HepG2 (cell line): ENCODE results near the gene JADE2. TPM values are rescaled to one million over a fixed set of nuclear protein-coding genes. Genes with fewer than 3 reads are reported as not detected.

Experiments used
- AHR ChIP-seq: IDR thresholded peaks from 2 replicates; pipeline ENCODE4 v1.6.1; 2018; ENCODE audit warnings: missing genetic modification reagents, missing compliant biosample characterization
- ESRRA ChIP-seq: sonication (generic); formaldehyde crosslinking; IDR thresholded peaks from 2 replicates; pipeline ENCODE4 v1.5.1; 2020; ENCODE audit warnings: mild to moderate bottlenecking, low read depth, missing genetic modification reagents
- FOXO1 ChIP-seq: sonication (generic); formaldehyde crosslinking; IDR thresholded peaks from 2 replicates; pipeline ENCODE4 v1.4.0; 2020; ENCODE audit warnings: missing genetic modification reagents
- FUBP1 ChIP-seq: sonication (generic); formaldehyde crosslinking; IDR thresholded peaks from 2 replicates; pipeline ENCODE4 v1.5.1; 2020; ENCODE audit warnings: missing genetic modification reagents, mild to moderate bottlenecking, borderline replicate concordance
- KDM4B ChIP-seq: sonication (generic); formaldehyde crosslinking; IDR thresholded peaks from 2 replicates; pipeline ENCODE4 v1.4.0; 2020; ENCODE audit warnings: missing genetic modification reagents
- KLF12 ChIP-seq: sonication (generic); formaldehyde crosslinking; IDR thresholded peaks from 2 replicates; pipeline ENCODE4 v1.4.0; 2020; ENCODE audit warnings: missing genetic modification reagents, borderline replicate concordance
- MAZ ChIP-seq, 2 experiments: sonication (generic) in 1 of 2; formaldehyde crosslinking in 1 of 2; IDR thresholded peaks; 2 replicates each; pipeline versions ENCODE4 v1.5.0 to v1.6.1; 2012 to 2020; ENCODE audit warnings: low read depth in 2 of 2, mild to moderate bottlenecking in 2 of 2, borderline replicate concordance in 1 of 2, improper control_type of control experiment in 1 of 2, low read length in 1 of 2, missing genetic modification reagents in 1 of 2, moderate library complexity in 1 of 2
- REPIN1 ChIP-seq: sonication (generic); formaldehyde crosslinking; IDR thresholded peaks from 2 replicates; pipeline ENCODE4 v1.8.0; 2022; ENCODE audit warnings: missing genetic modification reagents, low read depth, mild to moderate bottlenecking, borderline replicate concordance
- ZFP36L1 ChIP-seq: sonication (generic); formaldehyde crosslinking; IDR thresholded peaks from 2 replicates; pipeline ENCODE4 v1.8.0; 2022; ENCODE audit warnings: mild to moderate bottlenecking, missing genetic modification reagents, moderate library complexity
- ZHX1 ChIP-seq: sonication (generic); formaldehyde crosslinking; IDR thresholded peaks from 2 replicates; pipeline ENCODE4 v1.8.1; 2022; ENCODE audit warnings: low read depth, mild to moderate bottlenecking, missing genetic modification reagents
- ZNF292 ChIP-seq: sonication (generic); formaldehyde crosslinking; IDR thresholded peaks from 2 replicates; pipeline ENCODE4 v1.8.1; 2022; ENCODE audit warnings: mild to moderate bottlenecking, low read depth, missing genetic modification reagents, borderline replicate concordance
- ZNF407 ChIP-seq: sonication (generic); formaldehyde crosslinking; IDR thresholded peaks from one replicate; pipeline ENCODE4 v1.5.1; 2020; ENCODE audit warnings: mild to moderate bottlenecking, missing genetic modification reagents; ENCODE audit errors: not compliant biosample characterization
- ZNF430 ChIP-seq: sonication (generic); formaldehyde crosslinking; IDR thresholded peaks from 2 replicates; pipeline ENCODE4 v1.9.0; 2021; ENCODE audit warnings: mild to moderate bottlenecking, missing genetic modification reagents
- polyA plus RNA-seq, 8 experiments: library from polyadenylated mRNA; depleted of rRNA in 3 of 8; stranded (reverse) in 7 of 8; unstranded in 1 of 8; fragments of >200 nt; fragmentation: Illumina TruSeq in 4 of 8; extraction: Trizol in 4 of 8; gene quantifications; 2 replicates each; pipeline versions ENCODE4 v1.2.1 to v1.2.3, GENCODE V29; 2011 to 2016; ENCODE audit warnings: low read depth in 4 of 8, missing spikeins in 1 of 8, mixed read lengths in 1 of 8; ENCODE audit not compliant: insufficient read depth in 1 of 8
- total RNA-seq, 5 experiments: library from RNA; depleted of rRNA; stranded (reverse); fragments of >200 nt; fragmentation: Illumina TruSeq; extraction: Trizol; gene quantifications; 2 replicates each; pipeline ENCODE4 v1.2.3, GENCODE V29; 2016; ENCODE audit warnings: low read depth in 1 of 5

JADE2 gene
- total and polyA plus RNA-seq, 2 of the 13 experiments (the other 11 are each of a cell fraction or from before 2014, with no cell fraction given) = 7.5 to 15.1 TPM

- TF ChIP-seq ZNF407 (CRISPR knock-in tag) = no peak
- no peak for TF ChIP-seq ZNF430 (CRISPR knock-in tag)
- no peak for TF ChIP-seq FUBP1 (CRISPR knock-in tag)
- TF ChIP-seq ZFP36L1 = no peak
- TF ChIP-seq MAZ (IDR thresholded peaks at IDR 0.05; ENCODE audit: borderline replicate concordance, low read depth, low read length) = no peak
- no peak; the same call in 1 of the 2 replicates for TF ChIP-seq MAZ (CRISPR knock-in tag; IDR thresholded peaks at IDR 0.05; ENCODE audit: low read depth)
- no peak for TF ChIP-seq REPIN1 (CRISPR knock-in tag)
- no peak for TF ChIP-seq FOXO1 (CRISPR knock-in tag)
- peak; percentile 44; the same call in 1 of the 2 replicates for TF ChIP-seq AHR
- no peak for TF ChIP-seq ZHX1 (CRISPR knock-in tag)
- peak; percentile 60; the same call in 1 of the 2 replicates for TF ChIP-seq ZNF292
- no peak for TF ChIP-seq ESRRA (CRISPR knock-in tag)
- no peak for TF ChIP-seq KDM4B (CRISPR knock-in tag)
- peak; percentile 12; the same call in 1 of the 2 replicates for TF ChIP-seq KLF12 (CRISPR knock-in tag)
Observed at GRCh38 chr5:134525683-134526482, 413 bp downstream of the JADE2 start (continued).
